ENCODE data around the gene SLC1A6.

DNA sequence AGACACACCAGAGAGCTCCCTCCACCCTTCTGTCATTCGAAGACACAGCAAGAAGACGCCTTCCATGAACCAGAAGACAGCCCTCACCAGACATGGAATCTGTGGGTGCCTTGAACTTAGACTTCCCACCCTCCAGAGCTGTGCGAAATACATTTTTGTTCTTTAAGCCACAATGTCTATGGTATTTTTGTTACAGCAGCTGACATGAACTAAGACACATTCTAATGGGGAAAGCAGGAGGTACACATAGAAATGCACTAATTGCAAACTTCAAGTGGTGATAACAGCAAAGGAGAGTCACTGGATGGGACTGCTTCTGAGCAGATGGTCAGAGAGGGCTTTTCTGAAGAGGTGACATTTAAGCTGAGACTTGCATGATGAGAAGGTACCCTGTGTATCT lies 22.2 kb downstream of the SLC1A6 start:
- TF ChIP-seq, protein P1, sequence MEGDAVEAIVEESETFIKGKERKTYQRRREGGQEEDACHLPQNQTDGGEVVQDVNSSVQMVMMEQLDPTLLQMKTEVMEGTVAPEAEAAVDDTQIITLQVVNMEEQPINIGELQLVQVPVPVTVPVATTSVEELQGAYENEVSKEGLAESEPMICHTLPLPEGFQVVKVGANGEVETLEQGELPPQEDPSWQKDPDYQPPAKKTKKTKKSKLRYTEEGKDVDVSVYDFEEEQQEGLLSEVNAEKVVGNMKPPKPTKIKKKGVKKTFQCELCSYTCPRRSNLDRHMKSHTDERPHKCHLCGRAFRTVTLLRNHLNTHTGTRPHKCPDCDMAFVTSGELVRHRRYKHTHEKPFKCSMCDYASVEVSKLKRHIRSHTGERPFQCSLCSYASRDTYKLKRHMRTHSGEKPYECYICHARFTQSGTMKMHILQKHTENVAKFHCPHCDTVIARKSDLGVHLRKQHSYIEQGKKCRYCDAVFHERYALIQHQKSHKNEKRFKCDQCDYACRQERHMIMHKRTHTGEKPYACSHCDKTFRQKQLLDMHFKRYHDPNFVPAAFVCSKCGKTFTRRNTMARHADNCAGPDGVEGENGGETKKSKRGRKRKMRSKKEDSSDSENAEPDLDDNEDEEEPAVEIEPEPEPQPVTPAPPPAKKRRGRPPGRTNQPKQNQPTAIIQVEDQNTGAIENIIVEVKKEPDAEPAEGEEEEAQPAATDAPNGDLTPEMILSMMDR (IDR thresholded peaks at IDR 0.05; ENCODE audit: poor library complexity, severe bottlenecking) = no peak
- no peak for TF ChIP-seq MXI1 (conservative IDR thresholded peaks at IDR 0.05; ENCODE audit: poor library complexity, severe bottlenecking)
- no peak for TF ChIP-seq POLR2AphosphoS5 (IDR thresholded peaks at IDR 0.05)
- TF ChIP-seq, protein P2, sequence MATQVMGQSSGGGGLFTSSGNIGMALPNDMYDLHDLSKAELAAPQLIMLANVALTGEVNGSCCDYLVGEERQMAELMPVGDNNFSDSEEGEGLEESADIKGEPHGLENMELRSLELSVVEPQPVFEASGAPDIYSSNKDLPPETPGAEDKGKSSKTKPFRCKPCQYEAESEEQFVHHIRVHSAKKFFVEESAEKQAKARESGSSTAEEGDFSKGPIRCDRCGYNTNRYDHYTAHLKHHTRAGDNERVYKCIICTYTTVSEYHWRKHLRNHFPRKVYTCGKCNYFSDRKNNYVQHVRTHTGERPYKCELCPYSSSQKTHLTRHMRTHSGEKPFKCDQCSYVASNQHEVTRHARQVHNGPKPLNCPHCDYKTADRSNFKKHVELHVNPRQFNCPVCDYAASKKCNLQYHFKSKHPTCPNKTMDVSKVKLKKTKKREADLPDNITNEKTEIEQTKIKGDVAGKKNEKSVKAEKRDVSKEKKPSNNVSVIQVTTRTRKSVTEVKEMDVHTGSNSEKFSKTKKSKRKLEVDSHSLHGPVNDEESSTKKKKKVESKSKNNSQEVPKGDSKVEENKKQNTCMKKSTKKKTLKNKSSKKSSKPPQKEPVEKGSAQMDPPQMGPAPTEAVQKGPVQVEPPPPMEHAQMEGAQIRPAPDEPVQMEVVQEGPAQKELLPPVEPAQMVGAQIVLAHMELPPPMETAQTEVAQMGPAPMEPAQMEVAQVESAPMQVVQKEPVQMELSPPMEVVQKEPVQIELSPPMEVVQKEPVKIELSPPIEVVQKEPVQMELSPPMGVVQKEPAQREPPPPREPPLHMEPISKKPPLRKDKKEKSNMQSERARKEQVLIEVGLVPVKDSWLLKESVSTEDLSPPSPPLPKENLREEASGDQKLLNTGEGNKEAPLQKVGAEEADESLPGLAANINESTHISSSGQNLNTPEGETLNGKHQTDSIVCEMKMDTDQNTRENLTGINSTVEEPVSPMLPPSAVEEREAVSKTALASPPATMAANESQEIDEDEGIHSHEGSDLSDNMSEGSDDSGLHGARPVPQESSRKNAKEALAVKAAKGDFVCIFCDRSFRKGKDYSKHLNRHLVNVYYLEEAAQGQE (IDR thresholded peaks at IDR 0.05; ENCODE audit: borderline replicate concordance) = no peak
- TF ChIP-seq EZH2 (IDR thresholded peaks at IDR 0.05; ENCODE audit: borderline replicate concordance, insufficient read depth, low read length, poor library complexity, severe bottlenecking) = no peak
- no peak for TF ChIP-seq TAF1 (IDR thresholded peaks at IDR 0.05; ENCODE audit: low read depth)
- TF ChIP-seq SMC3 (conservative IDR thresholded peaks at IDR 0.05; ENCODE audit: poor library complexity) = no peak

Measured in neural cell (in vitro differentiated cells).